GM19025 (cell line): ENCODE data around the gene BID.

ENCODE experiments used
- ATAC-seq: cut with Tn5 transposase; IDR thresholded peaks from one replicate; pipeline ENCODE4 v1.9.1; 2021; ENCODE audit warnings: mild to moderate bottlenecking, low read depth, moderate library complexity; ENCODE audit not compliant: unreplicated experiment

Gene BID

DNA sequence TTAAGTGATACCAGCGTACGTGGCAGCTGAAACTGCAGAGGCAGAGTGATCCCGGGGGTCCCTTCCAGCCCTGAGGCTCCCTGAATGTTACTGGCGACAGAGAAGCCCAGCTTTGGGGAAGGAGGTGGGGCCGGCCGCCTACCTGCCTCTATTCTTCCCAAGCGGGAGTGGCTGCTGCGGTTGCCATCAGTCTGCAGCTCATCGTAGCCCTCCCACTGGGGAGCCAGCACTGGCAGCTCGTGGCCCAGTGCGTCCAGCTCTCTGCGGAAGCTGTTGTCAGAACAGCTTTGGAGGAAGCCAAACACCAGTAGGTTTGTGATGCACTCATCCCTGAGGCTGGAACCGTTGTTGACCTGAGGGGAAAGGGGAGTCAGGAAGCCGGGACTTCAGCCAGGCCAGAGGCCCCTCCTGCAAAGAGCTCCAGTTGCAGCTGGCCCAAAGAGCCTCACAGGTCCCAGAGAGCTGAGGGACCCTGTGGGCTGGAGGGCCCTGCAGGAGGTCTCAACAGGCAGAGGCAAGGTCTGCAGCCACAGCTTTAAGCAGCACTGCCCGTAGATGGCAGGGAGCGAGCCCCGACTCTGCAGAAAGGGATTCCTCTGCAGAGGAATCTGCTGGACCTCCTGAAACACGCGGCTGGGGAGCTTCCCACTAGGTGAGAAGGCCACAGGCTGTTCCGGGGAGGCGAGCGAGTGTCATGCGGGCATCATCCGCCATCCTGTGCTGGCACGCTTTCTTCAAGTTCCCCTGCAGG is 30.4 kb downstream of the BID start:
- ATAC-seq = no peak

DNA sequence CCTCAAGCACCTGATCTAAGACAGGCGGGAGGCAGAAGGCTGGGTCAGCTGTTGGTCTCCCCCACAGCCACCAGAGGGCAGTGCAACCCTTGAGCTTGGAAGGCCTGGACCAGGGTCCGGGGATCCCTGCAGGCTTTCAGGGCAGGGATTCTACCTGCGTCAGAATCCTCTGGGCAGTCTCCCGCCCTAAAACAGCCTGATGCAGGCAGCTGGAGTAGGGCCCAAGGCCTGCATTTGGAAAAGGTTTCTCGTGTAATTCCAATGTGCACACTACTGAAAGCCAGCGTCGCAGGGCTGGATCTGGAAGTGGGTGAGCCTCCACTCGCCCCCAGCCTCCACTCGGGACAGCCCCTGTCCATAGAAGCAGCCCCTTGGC is 31.8 kb downstream of the BID start:
- no peak for ATAC-seq

DNA sequence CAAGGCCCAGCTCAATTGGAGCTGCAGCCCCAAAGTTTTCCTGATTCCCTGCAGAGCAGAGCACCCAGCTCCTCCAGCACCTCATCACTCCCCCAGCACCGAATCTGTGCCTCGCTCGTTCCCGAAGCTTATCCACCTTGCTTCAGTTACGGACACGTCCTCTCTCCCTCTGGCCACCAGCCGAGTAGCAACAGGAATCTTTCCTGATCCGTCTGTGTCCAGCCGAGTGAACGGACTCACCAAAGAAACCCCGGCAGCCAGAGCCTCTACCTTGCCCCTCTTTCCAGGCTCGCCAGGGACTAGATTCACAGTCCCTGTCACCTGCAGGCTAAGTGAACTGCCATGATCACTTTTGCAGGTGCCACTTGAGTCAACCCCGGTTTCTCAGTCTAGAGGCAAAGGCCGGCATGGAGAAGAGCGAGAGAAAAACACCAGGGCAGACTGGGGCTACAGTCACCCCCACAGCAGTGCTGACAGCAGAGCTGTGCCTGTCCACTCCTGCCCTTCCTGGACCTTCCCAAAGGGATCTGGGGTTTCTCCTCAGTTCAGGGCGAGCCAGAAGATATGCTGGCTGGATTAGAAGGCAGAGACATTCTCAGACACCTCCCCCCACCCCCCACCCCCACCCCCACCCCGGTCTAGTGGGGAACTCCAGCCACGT is 32.3 kb downstream of the BID start:
- ATAC-seq = no peak

DNA sequence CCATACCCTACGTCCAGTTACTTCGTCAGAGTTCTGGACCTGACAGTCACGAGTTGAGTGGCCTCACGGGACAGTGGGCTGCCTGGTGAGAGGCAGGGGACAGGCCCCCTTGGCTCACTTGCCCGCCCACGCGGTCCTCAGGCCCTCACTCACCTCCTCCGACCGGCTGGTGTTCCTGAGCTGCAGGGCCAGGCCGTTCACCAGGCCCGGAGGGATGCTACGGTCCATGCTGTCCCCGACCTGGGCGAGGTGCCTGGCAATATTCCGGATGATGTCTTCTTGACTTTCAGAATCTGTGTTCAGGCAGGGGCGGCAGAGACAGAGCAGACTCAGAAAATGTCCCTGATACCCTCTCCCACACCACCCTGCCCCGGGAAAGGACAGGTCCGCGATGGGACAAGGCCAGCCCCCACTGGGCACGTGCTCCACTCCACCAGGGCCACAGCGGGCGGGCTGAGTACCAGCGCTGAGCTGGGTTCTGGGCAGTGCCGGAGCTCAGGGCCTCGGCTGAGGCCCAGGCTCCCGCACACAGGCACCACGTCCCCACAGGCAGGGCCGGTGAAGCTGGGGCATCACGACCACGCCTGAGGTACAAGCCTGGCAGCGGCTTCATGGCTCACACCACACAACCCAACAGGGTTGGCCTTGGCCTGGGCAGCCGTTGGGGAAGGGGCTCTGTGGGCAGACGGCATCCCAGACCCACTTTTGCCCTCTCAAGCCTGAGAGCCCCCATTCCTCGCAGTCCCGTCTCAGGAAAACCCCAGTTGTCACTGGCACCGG is 34.9 kb downstream of the BID start:
- no peak for ATAC-seq

DNA sequence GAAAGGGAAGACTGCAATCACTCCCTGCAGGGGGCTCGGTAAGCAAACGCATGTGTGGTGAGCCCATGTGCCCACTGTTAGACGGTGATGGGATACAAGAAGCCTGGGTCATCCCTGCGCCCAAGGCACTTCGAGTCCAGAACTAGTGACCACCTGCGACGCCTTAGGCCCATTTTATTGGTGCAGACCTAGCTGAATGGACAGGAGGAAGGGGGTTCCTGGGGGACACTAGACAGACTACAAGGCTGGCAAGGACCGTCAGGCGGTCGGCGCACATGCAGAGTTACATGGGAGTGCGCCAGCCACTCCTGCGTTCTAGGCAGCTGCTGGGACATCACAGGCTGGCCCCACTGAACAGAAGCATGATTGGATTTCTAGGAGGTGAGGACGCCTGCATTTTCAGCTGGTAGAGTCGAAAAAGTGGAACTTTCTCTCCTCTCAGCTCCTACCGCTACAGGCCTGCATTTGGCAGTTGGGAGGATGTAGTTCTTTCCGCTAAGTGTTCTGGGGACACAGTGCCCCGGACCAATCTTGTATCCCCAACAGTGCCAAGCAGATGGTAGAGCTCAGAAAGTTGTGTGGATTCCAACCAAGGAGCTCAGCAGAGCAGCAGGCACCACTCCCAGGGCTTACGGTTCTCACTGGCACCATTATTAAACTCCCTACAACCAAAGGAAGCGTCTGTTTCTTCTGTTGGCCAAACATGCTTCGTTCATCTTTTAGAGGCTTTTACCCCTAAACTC is 35.7 kb downstream of the BID start:
- ATAC-seq = no peak

DNA sequence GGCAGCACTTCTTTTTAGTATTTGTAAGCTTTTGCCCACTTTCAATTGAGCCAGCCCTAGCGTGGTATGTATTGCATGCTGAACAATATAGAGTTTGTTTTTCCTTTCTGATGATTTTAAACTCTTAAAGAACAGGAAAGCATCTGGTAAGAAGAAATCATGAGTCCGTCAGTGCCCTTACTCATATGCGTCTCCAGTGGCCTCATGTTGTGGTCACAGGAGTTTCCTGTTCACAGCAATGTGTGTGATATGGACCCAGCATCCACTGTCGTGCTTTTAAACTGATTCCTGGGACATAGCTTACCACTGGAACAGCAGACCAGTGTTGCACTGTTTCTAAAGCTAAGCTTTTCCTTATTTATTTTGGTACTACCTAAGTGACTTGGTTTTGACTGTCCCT is 40.1 kb downstream of the BID start:
- ATAC-seq = no peak

DNA sequence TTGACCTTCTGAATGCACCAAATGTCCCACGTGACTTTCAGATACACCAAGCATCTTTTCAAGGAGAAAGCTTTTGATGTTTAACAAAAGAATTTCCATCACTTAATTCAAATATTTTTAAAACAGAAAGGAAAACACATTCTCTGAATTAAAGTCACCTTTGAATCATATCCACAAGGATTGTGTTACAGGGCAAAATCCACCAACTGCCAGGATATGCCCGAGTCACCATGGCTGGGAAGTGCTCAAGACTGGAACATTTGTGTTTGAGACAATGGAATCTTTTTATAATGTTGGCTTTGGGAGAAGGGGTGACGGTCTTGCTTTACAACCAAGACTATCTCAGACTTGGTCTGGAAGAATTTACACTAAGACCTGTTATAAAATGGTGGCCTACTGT is 40.8 kb downstream of the BID start:
- ATAC-seq = no peak

DNA sequence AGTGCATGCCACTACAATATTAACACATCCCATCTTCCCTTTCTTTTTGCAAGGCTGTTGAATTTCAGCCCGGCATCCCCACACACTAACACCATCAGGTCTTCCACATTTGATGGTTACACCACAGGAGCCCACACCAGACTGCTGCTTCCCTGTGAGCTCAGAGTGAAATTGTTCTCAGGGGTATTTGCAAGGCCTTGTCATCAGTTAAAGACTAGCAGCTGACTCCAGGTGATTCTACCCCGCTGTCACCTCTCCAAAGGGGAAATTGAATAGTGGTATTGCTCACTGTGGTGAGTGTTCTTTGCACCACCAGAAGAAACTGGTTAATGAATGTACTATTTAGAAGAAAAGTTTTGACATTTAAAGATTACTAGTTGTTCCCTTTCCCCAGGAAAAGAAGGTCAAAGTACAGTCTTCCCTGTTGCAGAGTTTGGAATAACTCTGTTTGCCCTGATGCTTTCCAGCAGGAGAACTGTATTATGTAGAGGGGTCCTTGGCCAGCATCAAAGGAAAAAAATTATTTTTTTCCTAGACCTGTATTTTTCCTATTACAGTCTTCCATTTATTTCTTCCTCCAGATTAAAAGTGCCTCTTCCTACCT is 41.9 kb downstream of the BID start:
- no peak for ATAC-seq

DNA sequence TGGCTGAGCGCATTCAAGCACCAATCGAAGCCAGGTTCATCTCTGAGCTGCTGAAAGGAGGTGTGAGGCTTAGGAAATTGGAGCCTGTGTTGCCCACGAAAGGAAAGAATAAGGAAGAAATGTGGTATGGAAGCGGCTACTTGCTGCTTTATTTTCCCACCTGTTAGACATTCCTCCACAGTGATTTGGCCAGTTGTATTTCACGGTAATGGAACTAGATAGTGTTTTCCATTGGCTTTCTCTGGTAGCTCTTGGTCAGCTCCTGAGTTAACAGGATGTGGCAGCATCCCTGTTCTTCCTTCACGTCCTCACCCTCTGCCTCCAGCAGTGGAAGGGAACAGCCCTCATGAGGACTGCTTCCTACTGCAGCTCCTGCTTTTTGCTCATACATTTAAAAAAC is 44.7 kb downstream of the BID start:
- no peak for ATAC-seq

DNA sequence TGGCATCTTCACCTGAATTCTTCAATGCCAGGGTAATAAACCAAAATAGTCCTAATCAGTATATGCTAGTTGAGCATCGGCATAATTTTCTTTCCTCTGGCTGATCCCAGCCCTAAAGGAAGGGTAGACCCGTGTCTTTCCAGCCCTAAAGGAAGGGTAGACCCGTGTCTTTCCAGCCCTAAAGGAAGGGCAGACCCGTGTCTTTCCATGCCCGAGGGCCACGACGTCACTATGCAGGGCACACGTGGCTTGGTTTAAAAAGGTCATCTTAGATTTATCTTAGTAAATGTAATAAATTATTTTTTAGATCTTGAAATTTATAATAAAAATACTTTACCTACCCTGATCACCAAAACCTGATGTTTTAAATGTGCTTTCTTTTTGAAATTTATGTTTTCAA is 45.5 kb downstream of the BID start:
- no peak for ATAC-seq

DNA sequence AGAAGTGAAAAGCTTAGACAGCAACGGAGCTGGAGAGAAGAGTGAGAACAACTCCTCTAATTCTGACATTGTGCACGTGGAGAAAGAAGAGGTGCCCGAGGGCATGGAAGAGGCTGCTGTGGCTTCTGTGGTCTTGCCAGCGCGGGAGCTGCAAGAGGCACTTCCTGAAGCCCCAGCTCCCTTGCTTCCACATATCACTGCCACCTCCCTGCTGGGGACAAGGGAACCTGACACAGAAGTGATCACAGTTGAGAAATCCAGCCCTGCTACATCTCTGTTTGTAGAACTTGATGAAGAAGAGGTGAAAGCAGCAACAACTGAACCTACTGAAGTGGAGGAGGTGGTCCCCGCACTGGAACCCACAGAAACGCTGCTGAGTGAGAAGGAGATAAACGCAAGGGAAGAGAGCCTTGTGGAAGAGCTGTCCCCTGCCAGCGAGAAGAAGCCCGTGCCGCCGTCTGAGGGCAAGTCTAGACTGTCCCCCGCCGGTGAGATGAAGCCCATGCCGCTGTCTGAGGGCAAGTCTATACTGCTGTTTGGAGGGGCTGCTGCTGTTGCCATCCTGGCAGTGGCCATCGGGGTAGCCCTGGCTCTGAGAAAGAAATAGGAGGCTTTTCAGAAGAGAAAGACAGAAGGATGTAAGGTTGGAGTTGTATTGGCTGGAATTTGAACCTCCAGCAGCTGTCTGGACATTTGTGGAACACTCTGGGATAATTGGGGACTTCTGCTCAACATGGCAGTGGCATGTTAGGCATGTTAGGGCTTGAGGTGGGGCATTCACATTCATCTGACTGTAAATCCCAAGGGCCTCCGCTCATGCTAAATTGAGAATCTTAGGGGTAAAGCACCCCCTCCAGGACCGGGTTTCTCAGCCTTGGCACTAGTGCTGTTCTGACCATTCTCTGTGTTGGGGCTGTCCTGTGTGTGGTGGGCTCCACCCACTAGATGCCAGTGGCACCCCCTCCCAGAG is 47.1 kb downstream of the BID start:
- no peak for ATAC-seq

DNA sequence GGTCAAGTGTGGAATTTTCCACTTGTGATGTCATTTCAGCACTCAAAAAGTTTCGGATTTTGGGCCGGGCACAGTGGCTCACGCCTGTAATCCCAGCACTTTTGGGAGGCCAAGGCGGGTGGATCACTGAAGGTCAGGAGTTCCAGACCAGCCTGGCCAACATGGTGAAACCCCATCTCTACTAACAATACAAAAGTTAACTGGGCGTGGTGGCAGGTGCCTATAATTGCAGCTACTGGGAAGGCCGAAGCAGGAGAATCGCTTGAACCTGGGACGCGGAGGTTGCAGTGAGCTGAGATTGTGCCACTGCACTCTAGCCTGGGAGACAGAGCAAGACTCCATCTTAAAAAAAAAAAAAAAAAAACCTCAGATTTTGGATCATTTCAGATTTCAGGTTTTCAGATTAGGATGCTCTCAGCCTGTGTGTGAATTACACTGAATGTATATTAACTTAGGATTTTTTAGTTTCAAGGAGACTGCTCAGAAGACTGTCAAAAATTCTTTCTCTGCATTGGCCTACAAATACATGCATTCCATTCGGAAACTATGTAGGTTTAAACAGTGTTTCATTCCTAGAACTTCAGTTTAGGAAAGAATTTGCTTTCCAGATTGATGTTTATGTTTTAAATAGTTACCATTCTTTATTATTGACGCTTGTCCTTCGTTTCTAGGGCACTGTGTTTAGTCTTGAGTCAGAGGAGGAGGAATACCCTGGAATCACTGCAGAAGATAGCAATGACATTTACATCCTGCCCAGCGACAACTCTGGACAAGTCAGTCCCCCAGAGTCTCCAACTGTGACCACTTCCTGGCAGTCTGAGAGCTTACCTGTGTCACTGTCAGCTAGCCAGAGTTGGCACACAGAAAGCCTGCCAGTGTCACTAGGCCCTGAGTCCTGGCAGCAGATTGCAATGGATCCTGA is 48.0 kb downstream of the BID start:
- no peak for ATAC-seq

DNA sequence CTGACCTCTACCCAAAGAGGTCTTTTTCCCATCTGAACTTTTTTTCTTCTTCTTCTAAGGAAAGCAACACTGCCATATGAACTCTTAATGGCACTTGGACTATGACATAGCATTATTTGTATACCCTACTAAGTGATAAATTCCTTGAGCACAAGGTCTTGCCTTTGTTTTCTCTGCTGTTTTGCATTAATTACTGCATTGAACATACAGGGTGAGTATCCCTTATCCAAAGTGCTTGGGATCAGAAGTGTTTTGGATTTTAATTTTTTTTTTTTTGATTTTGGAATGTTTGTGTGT is 48.8 kb downstream of the BID start:
- no peak for ATAC-seq

DNA sequence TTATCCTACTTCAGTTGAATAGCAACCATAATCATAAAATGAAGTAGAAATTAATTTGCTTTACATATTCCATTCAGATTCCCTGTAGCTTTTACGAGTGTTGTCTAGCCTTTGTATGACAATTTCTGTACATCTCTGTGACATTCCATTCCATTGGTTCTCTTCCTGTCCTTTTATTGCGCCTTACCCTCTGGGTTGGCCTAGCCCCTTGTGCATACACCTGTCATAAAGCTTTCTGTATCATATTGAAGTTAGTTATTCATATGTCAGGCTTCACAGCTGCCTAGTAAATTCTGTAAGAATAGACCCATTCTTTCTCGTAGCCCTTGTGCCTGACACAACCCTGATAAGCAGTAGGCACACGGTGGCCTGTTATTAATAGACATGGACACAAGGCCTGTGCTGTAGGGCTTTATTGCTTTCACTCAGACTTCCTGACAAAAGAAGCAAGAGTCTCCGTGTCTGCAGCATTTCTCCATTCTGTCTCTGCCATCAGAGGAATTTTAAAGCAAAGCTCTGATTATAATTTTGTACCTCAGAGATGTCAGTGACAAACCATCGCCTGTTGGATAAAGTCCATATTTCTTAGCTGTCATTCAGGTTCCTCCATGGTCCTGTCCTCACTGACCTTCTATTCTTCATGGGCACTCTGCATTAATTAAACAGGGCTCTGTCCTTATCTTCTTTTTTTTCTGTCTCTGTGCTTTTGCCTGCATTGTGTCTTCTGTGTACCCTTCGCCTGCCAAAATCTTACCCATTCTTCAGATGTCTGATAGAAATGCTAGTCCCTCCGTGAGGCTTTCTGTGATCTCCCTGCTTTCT is 49.4 kb downstream of the BID start:
- ATAC-seq = no peak

DNA sequence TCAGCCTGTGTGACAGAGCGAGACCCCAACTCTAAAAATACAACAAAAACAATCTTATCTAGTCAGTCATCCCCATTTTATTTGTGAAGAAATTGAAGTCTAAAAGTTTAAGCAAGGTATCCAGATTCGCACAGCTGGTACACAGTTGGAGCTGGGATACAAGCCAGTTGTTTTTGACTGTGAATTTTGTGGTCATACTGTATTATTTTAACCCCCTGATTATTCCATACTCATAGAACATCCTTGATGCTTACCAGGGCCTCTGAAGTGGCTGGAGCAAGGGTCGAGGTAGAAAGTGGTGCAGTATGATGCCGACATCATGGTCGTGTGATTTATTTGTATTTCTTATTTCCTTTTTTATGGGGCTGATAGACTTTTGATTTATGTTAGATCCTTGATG is 50.0 kb downstream of the BID start:
- ATAC-seq = no peak

DNA sequence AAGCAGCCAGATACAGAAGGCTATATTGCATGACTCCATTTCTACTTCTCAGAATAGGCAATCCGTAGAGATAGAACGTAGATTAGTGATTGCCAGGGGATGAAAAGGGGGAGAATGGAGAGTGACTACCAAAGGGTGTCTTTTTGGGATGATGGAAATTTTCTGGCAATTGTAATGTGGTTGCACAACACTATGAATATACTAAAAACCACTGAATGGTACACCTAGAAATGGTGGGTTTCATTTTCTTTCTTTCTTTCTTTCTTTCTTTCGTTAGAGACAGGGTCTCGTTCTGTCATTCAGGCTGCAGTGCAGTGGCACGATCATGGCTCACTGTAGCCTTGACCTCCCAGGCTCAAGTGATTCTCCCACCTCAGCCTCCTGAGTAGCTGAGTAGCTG is 54.4 kb downstream of the BID start:
- no peak for ATAC-seq

DNA sequence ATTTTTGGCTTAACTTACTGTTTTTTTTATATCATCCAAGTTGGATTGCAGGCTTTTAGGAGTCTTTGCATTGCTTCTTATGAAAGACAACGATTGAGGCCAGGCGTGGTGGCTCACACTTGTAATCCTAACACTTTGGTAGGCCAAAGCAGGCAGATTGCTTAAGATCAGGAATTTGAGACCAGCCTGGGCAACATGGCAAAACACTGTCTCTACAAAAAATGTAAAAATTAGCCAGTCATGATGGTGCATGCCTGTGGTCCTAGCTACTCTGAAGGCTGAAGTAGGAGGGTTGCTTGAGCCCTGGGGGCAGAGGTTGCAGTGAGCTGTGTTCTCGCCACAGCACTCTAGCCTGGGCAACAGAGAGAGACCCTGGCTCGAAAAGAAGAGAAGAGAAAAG is 56.6 kb downstream of the BID start:
- no peak for ATAC-seq

DNA sequence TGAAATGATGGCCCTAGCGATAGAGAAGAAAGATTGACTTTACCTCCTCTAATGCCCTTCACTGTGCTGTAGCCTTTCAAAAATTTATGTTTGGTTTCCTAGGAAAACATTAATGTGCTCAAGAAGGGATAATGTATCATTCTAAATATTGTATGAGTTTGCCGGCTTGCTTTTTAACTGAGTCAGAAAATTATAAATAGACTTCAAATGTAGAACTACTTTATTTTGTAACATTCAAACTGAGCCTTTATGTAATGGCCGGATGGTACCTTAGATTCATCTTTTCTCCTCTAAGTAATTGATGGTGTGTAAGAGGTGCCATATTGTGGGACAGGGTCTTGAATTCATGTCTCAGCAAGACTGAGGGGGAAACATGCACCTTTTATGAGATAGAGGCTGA is 57.7 kb downstream of the BID start:
- no peak for ATAC-seq
